HEK293 (cell line): ENCODE data around the gene AP3B2.

Experiments
- BCL11A ChIP-seq: fragments of 450-650 bp; formaldehyde crosslinking; IDR thresholded peaks from 2 replicates; pipeline ENCODE4 v1.5.1; 2016; ENCODE audit warnings: low read depth, missing biosample characterization, missing genetic modification characterization
- GLIS1 ChIP-seq: fragments of 450-650 bp; formaldehyde crosslinking; IDR thresholded peaks from 2 replicates; pipeline ENCODE4 v1.5.1; 2016; ENCODE audit warnings: missing biosample characterization, missing genetic modification characterization
- KLF17 ChIP-seq: fragments of 450-650 bp; formaldehyde crosslinking; IDR thresholded peaks from 2 replicates; pipeline ENCODE4 v1.5.1; 2016; ENCODE audit warnings: missing biosample characterization, missing genetic modification characterization
- MEIS1 ChIP-seq: sonication (generic); formaldehyde crosslinking; IDR thresholded peaks from 2 replicates; pipeline ENCODE4 v1.8.1; 2022; ENCODE audit warnings: missing genetic modification reagents, mild to moderate bottlenecking, borderline replicate concordance
- RBAK ChIP-seq: fragments of 450-650 bp; formaldehyde crosslinking; IDR thresholded peaks from 2 replicates; pipeline ENCODE4 v1.5.1; 2016; ENCODE audit warnings: missing biosample characterization, missing genetic modification characterization
- TRIM28 ChIP-seq: IDR thresholded peaks from 2 replicates; pipeline ENCODE4 v1.6.1; 2011; ENCODE audit warnings: low read length, control low read depth, borderline replicate concordance
- ZBTB17 ChIP-seq: fragments of 450-650 bp; formaldehyde crosslinking; IDR thresholded peaks from 2 replicates; pipeline ENCODE4 v1.5.1; 2016; ENCODE audit warnings: missing biosample characterization, missing genetic modification characterization
- ZNF10 ChIP-seq: fragments of 450-650 bp; formaldehyde crosslinking; IDR thresholded peaks from 2 replicates; pipeline ENCODE4 v1.5.1; 2017; ENCODE audit warnings: missing biosample characterization, missing genetic modification characterization
- ZNF114 ChIP-seq: fragments of 450-650 bp; formaldehyde crosslinking; IDR thresholded peaks from 2 replicates; pipeline ENCODE4 v1.5.0; 2017; ENCODE audit warnings: missing biosample characterization, missing genetic modification characterization
- ZNF140 ChIP-seq: fragments of 450-650 bp; formaldehyde crosslinking; IDR thresholded peaks from 2 replicates; pipeline ENCODE4 v1.5.1; 2016; ENCODE audit warnings: missing biosample characterization, missing genetic modification characterization
- ZNF214 ChIP-seq: fragments of 450-650 bp; formaldehyde crosslinking; IDR thresholded peaks from 2 replicates; pipeline ENCODE4 v1.5.1; 2017; ENCODE audit warnings: missing biosample characterization, mild to moderate bottlenecking, missing genetic modification characterization, borderline replicate concordance
- ZNF248 ChIP-seq: fragments of 450-650 bp; formaldehyde crosslinking; IDR thresholded peaks from 2 replicates; pipeline ENCODE4 v1.5.1; 2017; ENCODE audit warnings: missing biosample characterization, missing genetic modification characterization
- ZNF280C ChIP-seq: fragments of 450-650 bp; formaldehyde crosslinking; IDR thresholded peaks from 2 replicates; pipeline ENCODE4 v1.5.1; 2016; ENCODE audit warnings: missing biosample characterization, missing genetic modification characterization
- ZNF398 ChIP-seq: fragments of 450-650 bp; formaldehyde crosslinking; IDR thresholded peaks from 2 replicates; pipeline ENCODE4 v1.5.1; 2017; ENCODE audit warnings: missing biosample characterization, missing genetic modification characterization
- ZNF488 ChIP-seq: fragments of 450-650 bp; formaldehyde crosslinking; IDR thresholded peaks from 2 replicates; pipeline ENCODE4 v1.5.1; 2016; ENCODE audit warnings: missing biosample characterization, missing genetic modification characterization
- ZNF510 ChIP-seq: fragments of 450-650 bp; formaldehyde crosslinking; IDR thresholded peaks from 2 replicates; pipeline ENCODE4 v1.5.1; 2018; ENCODE audit warnings: mild to moderate bottlenecking, missing genetic modification characterization, missing biosample characterization; ENCODE audit not compliant: insufficient replicate concordance
- ZNF530 ChIP-seq: fragments of 450-650 bp; formaldehyde crosslinking; IDR thresholded peaks from 2 replicates; pipeline ENCODE4 v1.5.1; 2016; ENCODE audit warnings: low read depth, missing biosample characterization, missing genetic modification characterization
- ZNF707 ChIP-seq: fragments of 450-650 bp; formaldehyde crosslinking; IDR thresholded peaks from 2 replicates; pipeline ENCODE4 v1.5.1; 2016; ENCODE audit warnings: missing biosample characterization, missing genetic modification characterization
- TF ChIP-seq, protein P1 (sequence below): fragments of 450-650 bp; IDR thresholded peaks from 2 replicates; pipeline ENCODE4 v1.5.1; 2018; ENCODE audit warnings: missing biosample characterization, mild to moderate bottlenecking, missing genetic modification characterization
- TF ChIP-seq, protein P2 (sequence below): fragments of 450-650 bp; formaldehyde crosslinking; IDR thresholded peaks from 2 replicates; pipeline ENCODE4 v1.5.1; 2016; ENCODE audit warnings: missing biosample characterization, missing genetic modification characterization
- TF ChIP-seq, protein P3 (sequence below): fragments of 450-650 bp; formaldehyde crosslinking; IDR thresholded peaks from 2 replicates; pipeline ENCODE4 v1.5.1; 2017; ENCODE audit warnings: missing biosample characterization, mild to moderate bottlenecking, missing genetic modification characterization, moderate library complexity
- TF ChIP-seq, protein P4 (sequence below): IDR thresholded peaks from 2 replicates; pipeline ENCODE4 v1.6.1; 2011; ENCODE audit warnings: mild to moderate bottlenecking, low read depth, low read length, borderline replicate concordance
- TF ChIP-seq, protein P5 (sequence below): fragments of 450-650 bp; formaldehyde crosslinking; IDR thresholded peaks from 2 replicates; pipeline ENCODE4 v1.5.1; 2017; ENCODE audit warnings: missing biosample characterization, missing genetic modification characterization
- TF ChIP-seq, protein P6 (sequence below): fragments of 450-650 bp; formaldehyde crosslinking; IDR thresholded peaks from 2 replicates; pipeline ENCODE4 v1.5.1; 2016; ENCODE audit warnings: missing biosample characterization, missing genetic modification characterization

AP3B2 gene

GRCh38 chr15:82647045-82647834 is 62.4 kb downstream of the AP3B2 start, which contains the start of gene CPEB1 (continued):
- TF ChIP-seq, protein P1, sequence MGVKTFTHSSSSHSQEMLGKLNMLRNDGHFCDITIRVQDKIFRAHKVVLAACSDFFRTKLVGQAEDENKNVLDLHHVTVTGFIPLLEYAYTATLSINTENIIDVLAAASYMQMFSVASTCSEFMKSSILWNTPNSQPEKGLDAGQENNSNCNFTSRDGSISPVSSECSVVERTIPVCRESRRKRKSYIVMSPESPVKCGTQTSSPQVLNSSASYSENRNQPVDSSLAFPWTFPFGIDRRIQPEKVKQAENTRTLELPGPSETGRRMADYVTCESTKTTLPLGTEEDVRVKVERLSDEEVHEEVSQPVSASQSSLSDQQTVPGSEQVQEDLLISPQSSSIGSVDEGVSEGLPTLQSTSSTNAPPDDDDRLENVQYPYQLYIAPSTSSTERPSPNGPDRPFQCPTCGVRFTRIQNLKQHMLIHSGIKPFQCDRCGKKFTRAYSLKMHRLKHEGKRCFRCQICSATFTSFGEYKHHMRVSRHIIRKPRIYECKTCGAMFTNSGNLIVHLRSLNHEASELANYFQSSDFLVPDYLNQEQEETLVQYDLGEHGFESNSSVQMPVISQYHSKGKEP (tag by site-specific recombination), result no peak
- TF ChIP-seq ZNF10 (tag by site-specific recombination) (no peak), RBAK (tag by site-specific recombination) (no peak), ZNF214 (tag by site-specific recombination) (no peak), ZNF280C (tag by site-specific recombination) (no peak), ZNF707 (no peak), ZNF488 (no peak), ZNF510 (tag by site-specific recombination) (no peak), TRIM28 (no peak), ZNF530 (tag by site-specific recombination) (no peak), ZBTB17 (no peak), GLIS1 (tag by site-specific recombination) (no peak; the same call in none of the 2 replicates), ZNF114 (tag by site-specific recombination) (no peak), ZNF140 (tag by site-specific recombination) (no peak), MEIS1 (CRISPR knock-in tag) (no peak), KLF17 (tag by site-specific recombination) (peak; percentile 43; the same call in 1 of the 2 replicates), ZNF248 (tag by site-specific recombination) (no peak), BCL11A (tag by site-specific recombination) (no peak), ZNF398 (peak; percentile 52)
- TF ChIP-seq, protein P2, sequence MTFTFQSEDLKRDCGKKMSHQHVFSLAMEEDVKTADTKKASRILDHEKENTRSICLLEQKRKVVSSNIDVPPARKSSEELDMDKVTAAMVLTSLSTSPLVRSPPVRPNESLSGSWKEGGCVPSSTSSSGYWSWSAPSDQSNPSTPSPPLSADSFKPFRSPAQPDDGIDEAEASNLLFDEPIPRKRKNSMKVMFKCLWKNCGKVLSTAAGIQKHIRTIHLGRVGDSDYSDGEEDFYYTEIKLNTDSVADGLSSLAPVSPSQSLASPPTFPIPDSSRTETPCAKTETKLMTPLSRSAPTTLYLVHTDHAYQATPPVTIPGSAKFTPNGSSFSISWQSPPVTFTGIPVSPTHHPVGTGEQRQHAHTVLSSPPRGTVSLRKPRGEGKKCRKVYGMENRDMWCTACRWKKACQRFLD (tag by site-specific recombination), result no peak
- TF ChIP-seq, protein P3, sequence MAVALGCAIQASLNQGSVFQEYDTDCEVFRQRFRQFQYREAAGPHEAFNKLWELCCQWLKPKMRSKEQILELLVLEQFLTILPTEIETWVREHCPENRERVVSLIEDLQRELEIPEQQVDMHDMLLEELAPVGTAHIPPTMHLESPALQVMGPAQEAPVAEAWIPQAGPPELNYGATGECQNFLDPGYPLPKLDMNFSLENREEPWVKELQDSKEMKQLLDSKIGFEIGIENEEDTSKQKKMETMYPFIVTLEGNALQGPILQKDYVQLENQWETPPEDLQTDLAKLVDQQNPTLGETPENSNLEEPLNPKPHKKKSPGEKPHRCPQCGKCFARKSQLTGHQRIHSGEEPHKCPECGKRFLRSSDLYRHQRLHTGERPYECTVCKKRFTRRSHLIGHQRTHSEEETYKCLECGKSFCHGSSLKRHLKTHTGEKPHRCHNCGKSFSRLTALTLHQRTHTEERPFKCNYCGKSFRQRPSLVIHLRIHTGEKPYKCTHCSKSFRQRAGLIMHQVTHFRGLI (tag by site-specific recombination), result peak; percentile 68
- TF ChIP-seq, protein P4, sequence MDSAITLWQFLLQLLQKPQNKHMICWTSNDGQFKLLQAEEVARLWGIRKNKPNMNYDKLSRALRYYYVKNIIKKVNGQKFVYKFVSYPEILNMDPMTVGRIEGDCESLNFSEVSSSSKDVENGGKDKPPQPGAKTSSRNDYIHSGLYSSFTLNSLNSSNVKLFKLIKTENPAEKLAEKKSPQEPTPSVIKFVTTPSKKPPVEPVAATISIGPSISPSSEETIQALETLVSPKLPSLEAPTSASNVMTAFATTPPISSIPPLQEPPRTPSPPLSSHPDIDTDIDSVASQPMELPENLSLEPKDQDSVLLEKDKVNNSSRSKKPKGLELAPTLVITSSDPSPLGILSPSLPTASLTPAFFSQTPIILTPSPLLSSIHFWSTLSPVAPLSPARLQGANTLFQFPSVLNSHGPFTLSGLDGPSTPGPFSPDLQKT, result no peak
- TF ChIP-seq, protein P5, sequence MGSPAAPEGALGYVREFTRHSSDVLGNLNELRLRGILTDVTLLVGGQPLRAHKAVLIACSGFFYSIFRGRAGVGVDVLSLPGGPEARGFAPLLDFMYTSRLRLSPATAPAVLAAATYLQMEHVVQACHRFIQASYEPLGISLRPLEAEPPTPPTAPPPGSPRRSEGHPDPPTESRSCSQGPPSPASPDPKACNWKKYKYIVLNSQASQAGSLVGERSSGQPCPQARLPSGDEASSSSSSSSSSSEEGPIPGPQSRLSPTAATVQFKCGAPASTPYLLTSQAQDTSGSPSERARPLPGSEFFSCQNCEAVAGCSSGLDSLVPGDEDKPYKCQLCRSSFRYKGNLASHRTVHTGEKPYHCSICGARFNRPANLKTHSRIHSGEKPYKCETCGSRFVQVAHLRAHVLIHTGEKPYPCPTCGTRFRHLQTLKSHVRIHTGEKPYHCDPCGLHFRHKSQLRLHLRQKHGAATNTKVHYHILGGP, result no peak
- TF ChIP-seq, protein P6, sequence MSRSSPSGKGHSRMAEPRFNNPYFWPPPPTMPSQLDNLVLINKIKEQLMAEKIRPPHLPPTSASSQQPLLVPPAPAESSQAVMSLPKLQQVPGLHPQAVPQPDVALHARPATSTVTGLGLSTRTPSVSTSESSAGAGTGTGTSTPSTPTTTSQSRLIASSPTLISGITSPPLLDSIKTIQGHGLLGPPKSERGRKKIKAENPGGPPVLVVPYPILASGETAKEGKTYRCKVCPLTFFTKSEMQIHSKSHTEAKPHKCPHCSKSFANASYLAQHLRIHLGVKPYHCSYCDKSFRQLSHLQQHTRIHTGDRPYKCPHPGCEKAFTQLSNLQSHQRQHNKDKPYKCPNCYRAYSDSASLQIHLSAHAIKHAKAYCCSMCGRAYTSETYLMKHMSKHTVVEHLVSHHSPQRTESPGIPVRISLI, result no peak
